T-helper 22 cell (primary cell): ENCODE data around the gene PLCB4.

Experiments
- DNase-seq: peaks from one replicate; pipeline ENCODE4 v3.0.0-alpha.2; 2020; ENCODE audit warnings: low read depth

The PLCB4 gene

DNA sequence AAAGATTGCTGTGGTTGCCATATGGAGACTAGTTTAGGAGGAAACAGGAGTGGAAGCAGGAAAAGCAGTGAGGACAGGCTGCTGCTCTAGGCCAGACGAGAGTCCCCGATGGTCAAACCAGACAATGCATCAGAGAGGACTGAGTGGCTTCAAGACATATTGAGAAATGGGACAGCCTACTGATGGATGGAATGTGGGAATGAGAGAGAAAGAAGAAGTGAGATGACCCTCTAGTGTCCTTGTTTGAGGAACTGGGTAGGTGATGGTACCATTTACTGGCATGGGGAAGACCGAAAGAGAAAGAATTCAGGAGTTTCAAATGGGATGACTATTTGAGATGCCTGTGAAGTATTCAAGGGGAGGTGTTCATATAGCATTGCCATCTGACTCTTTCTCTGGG is 333.7 kb downstream of the PLCB4 start:
- no peak for DNase-seq

DNA sequence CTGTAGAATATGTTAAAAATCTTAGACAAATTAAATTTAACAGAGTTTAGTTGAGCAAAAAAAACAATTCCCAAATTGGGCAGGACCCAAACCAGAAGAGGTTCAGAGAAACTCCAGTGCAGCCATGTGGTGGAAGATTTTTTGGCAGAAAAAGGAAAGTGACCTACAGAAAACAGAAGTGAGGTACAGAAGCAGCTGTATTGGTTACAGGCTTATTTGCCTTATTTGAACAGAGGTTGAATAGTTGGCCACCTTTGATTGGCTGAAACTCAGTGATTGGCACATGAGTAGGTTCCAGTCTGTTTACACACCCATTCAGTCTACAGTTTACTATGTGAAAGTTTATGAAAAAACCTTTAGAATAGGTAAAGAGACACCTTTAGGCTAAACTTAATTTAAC is 334.6 kb downstream of the PLCB4 start:
- no peak for DNase-seq

DNA sequence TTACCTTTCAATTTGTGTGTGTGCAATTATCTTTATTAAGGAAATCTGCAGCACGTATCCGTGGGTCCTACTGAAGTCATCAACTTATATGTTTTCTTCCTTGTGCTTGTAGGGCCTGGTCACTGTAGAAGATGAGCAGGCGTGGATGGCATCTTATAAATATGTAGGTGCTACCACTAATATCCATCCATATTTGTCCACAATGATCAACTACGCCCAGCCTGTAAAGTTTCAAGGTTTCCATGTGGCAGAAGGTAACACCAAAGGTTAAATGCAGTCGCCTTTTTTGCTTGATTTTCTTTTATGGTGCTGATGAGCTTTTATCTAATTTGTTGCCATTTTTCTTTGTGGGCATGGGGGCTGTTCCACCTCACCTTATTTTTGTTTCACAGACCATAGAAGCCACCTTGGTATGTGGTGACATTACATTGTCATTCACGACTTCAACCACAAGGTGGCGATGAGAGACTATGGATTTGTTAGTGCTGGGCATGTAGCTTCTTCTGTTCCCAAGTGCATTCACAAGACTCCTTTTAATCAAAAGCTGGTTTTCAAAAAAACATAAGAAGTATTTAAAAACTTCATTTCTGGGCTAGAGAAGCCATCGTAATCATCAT is 339.0 kb downstream of the PLCB4 start:
- DNase-seq = no peak

DNA sequence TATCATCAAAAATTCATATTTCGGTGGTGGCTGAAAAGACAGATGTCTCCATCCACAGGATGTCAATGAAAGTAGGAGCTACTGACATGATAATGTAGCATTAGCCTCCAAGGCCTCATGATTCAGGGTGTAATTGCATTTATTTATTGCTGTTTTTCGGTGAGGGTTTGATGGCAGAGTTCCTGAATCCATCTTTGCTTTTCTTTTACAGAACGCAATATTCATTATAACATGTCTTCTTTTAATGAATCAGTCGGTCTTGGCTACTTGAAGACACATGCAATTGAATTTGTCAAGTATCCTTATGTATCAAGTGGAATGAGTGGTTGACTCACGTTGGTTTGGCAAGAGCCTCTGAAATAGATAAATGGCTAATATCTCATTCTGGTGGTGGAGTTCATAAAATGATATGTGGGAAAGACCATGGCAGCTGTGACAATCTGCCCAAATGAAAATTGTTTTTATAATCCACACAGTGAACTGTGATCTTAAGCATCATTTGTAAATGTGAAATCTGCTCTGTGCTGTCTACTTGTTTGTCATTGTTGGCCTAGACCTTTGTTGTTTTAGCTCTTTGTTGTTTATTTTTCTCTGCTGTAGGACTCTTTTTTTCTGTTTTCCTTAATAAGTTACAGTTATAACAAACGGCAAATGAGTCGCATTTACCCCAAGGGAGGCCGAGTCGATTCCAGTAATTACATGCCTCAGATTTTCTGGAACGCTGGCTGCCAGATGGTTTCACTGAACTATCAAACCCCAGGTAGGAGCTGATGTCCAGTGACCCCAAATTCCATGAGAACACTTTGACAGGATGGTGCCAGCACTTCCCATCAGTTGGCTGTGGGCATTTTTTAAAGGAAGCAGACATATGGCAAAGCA is 339.8 kb downstream of the PLCB4 start:
- no peak for DNase-seq

DNA sequence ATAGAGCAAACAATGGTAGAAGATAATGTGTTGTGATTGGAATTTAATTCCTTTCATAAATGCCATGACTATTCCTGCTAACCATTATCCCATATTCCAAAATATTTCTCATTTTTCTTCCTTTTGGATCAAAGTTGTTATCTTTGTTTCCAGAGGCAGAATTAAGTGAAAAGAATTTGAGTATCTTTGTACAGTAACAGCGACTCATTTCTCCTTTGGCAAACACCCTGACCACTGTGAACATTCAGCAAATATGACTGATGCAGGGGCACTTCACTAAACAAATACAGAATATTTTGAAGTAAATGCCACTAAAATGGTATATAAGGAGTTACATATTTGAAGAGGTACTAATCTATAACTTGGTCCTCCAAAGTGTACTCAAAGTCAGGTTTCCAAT is 340.5 kb downstream of the PLCB4 start:
- DNase-seq = no peak

DNA sequence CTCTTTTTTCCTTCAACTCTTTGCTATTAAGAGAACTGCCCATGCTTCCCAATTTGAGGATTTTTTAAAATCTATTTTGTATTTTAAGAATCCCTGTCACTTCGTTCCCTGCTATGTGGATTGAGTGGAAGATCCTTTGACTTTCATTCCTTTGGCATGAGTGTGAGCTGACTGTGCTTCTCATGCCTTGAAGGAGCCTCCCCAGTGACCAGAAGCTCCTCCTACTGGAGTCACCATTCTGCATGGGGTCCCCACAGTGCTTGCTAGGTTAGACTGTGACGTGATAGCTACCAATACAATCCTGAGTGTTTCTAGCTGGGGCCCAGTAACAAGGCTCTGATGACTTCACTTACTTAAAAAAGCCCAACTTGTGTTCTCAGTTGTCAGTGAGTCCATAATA is 341.1 kb downstream of the PLCB4 start:
- DNase-seq = no peak

DNA sequence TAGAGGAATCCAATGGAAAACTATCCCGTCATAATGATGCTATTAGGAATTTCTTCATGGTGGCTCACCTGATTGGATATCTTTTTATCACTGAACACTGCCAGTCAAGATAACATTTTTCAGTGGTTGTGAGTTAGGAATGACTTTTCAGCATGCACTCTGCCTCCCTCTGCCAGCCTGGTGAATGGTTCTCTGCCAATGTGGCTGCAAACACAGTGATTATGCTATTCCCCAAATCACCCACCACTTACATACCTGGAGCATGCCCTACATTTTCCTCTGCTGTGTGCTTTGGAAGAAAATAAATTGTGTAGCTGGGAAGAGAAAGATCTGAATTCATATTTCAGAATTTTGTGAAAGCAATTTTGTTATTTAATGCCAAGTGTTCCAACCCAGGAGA is 342.9 kb downstream of the PLCB4 start:
- DNase-seq = no peak

DNA sequence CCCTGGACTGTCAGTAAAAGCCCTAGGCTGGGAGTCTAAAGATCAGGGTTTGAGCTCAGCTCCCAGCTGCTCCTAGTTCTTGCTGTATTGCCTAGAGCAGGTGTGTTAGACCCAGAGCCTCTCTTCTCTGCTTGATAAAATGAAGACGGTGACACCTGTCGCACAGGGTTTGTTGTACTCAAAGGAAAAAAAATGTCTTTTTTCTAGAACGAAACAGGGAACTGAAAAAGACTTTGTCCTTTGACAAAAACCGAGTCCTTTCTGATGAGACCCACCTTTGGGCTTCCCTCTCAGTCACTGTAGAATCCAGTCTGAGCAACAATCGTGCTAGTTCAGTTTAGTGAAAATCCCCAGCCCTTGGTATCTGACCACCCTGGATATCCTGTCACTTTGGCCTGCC is 343.4 kb downstream of the PLCB4 start:
- DNase-seq = no peak

DNA sequence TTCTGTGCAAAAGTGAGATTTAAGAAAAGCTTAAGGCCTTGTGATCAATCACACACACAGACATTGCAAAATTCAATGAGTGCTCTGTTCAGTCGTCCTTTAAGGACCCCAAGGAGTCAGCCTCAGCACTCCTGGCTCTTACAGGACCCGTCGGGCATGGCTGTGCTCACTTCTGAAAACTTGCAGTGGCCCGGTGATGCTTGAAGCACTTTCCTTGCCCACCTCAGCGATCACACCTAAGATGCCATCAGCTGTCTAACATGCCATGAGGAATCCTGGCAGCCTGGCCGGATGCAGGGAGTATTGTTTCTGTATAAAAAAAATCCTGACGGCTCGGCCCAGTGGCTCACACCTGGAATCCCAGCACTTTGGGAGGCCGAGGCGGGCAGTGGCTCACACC is 344.1 kb downstream of the PLCB4 start:
- no peak for DNase-seq

DNA sequence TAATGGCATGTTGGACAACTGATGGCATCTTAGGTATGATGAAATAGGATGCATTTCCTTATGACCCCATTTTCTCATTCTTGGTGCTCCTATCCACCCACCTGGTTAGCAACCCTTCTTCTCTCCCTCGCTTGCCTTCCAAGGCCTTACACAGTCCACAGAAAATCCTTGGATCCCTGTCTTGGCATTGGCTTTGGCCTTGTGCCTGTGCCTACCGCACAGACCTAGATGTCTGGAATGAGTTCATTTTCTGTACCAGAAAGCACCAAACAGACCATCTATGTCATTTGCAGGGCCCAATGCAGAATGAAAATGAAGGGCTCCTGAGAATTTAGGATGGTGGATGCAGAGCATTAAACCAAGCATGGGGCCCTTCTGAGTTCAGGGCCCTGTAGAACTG is 346.5 kb downstream of the PLCB4 start:
- DNase-seq = no peak

DNA sequence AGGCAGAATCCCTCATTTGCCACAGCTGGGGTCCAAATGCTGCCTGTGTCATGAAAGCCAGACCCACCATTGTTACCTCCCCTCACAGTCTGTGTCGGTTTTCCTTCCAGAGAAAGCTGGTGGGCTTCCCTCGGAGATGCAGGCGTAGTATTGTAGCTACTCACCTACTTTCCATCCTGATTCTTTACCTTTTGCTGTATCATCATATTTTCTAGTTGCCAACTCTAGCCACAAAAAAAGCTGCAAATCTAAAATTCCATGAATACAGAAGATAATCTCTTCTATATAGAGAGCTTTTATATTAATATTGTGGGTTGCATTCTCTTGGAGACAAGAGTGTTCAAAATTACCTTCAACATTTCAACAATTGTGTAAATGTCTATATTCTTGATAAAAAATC is 347.5 kb downstream of the PLCB4 start:
- no peak for DNase-seq

DNA sequence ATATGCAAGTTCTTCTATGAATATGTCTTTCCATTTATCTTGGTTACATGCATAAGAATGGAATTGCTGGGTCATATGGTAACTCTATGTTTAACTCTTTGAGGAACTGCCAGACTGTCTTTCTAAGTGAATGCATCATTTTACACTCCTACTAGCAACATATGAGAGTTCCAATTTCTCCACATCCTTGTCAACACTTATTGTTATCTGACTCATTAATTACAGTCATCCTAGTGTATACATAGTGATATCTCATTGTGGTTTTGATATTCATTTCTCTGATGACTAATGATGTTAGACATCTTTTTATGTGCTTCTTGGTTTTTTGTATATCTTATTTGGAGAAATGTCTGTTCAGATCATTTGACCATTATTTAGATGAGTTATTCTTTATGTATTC is 348.8 kb downstream of the PLCB4 start:
- DNase-seq = no peak

DNA sequence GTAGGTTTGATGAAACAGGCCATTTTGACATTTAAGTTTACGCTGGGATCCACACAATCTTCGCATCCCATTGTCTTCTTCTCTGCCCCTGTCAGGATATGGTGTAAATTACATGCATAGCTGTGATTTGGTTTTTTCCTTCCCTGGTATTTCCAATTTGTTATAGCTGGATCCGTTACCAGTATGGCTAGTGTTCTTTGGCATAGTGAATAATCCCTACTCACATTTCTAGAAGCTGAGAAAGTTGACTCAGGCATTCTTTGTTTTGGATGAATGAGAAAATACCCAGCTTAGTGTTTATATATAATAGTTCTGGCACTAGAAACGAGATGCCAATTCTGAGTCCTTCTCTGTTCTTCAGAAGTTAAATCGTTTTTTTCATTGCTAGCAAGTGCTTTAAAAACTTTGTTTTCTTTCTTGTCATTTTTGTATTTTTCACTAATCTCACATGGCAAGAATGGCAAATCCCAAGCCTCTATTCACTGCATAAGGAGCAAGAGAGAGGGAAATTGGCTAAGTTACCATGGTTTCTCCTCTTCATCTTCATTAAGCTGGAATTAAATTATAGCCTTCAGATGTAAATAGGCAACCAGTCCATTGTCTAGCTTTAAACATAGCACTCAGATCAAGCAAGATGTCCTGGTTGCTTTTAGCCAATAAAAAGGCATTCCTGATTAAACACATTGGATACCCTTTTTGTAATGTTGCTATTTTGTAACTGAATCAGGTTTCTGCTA is 353.6 kb downstream of the PLCB4 start:
- DNase-seq = no peak

DNA sequence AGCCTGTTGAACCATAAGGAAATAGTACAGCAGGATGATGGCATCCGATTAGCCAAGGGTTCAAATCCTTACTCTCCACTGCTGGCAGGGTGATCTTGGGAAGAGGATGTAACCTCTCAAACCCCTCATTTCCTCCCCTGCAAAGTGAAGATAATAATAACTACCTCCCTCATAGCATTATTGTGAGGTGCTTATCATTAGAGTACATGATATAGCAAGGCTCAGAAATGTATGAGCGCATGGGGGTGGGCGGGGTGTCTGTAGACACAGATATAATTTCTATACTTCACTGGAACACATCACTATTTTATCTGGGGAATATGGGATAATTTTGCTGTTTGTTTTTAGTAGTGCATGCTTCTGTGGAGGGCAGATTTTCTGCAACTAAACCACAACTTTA is 355.7 kb downstream of the PLCB4 start:
- DNase-seq = no peak

DNA sequence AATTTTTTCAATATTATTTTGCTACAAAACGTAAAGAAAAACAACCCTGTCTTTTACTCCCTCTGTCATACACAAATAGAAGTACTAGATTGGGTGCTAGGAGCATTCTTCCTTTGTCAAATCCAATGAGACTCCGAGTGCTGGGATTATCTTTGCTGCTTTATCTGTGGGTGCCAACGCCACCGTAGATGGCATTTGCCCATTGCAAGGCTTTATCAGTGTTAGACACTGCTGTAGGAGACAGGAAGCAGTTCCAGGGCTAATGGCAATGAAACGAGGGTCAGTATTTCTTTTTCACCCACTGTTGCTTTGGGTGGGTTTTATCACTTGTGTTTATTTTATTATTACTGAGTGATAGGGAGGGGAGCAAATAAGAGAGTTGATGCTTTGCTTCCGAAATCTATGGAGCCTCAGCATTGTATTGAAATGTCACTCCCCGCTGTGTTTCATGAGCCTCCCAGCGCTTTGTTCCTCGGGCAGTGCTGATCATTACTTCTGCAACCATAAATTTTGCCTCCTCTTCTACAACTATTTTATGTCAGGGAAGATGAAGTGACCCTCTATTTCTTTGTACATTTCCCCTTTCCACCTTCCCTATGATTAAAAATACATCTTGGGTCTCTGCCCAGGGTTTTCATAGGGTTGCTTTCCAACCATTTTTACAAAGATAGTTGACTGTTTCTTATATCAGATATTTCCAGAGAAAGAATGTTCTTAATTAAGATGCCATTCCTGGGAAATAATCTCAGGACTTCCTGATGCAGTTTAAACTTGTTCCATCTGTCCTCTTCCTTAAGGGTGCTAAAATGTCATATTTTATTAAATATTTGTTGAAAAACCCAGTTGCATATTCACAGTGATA is 358.8 kb downstream of the PLCB4 start:
- no peak for DNase-seq

DNA sequence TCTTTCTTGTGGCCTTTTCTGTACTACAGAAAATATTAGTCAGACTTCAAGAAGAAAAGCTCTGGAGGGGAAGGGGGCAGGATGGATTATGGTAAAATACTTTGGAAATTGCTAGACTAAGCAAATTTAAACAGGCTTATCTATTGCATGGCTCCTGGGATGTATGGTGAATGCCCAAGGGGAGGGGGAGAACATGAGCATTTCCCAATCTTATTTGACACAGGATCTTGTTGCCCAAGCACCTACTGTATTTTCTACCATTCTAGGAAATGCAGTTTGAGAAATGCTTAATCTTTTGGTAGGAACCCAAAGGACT is 359.4 kb downstream of the PLCB4 start:
- no peak for DNase-seq

DNA sequence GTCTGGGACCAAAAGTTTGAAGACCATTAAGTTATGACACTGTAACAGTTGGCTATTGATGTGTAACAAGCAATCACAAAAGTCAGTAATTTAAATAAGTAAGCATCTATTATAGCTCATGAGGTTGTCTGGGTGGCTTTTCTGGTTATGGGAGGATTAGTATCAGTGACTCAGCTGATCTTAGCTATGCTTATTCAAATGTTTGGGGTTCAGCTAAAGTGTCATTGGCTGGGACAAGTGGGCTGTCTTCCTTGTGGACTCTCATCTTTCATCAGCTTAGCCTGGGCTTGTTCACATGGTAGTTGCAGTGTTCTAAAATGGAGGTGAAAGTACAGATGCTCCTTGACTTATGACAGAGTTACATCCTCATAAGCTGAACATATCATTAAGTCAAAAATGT is 370.9 kb downstream of the PLCB4 start:
- DNase-seq = no peak

DNA sequence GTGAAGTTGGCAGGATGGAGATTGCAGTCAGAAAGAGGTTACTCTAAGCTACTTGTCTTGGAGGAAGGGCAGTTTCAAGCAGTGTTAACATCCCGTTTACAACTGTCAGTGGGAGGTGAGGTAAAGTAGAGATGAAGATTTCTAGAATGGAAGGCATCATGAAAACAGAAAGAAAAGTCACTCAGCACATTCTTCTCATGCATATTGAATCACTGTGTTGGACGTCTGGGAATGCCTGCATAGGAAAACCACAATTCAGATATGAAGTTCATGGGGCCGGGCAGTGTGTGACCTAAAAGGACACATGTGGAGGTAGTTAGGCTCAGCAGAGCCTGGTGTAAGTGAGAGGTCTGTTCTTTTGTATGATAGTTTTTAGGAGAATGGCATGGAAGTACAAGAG is 372.0 kb downstream of the PLCB4 start:
- no peak for DNase-seq

DNA sequence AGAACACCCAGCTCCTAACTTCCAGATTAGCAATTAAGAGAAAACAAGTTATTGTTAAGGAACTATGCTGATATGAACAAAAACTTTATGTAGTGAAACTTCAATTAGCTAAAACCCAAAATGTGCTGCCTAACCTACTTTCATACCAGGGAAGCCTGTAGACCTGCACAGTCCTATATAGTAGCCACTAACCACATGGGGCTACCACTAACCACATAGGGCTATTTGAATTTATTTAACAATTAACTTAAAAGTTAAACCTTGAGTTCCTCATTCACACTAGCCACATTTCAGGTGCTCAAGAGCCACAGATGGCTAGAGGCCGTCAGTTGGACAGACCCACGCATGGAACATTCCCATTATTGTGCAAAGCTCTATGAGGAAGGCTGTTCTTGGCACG is 373.1 kb downstream of the PLCB4 start:
- no peak for DNase-seq

DNA sequence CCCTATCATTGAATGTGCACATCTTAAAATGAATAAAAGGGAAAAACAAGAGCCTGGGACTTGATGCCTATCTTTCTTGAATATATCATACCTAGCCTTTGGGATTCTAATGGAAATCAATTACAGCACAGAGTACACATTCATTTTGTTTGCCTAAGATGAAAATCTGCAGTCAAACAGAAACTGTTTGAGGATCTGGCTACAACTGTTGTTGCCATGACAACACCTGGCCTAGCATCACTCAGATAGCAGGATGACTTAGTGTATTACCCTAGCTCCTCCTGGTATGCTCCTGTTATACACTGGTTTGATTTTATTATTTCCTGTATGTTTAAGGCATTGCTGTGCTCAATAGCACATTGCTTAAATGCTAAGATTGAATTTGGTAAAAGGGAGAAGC is 374.0 kb downstream of the PLCB4 start:
- DNase-seq = no peak

DNA sequence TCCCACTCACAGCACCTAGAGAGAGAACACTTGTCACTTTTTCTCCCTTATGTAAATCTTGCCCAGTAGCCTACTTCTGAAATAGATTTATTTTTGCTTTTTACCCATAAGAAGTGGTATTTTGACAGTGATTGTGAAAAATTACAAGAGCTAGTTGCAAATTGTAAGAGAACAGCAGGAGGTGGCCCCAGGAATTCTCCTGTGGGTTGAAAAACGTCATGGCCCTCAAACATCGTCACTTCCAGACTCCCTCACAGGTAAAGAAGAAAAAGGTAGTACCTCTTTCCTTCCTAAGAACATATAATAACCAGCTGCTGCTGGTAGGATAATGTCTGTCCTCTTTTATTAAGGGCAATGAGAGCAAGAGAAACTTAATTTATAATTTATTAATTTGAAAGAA is 376.0 kb downstream of the PLCB4 start:
- no peak for DNase-seq

DNA sequence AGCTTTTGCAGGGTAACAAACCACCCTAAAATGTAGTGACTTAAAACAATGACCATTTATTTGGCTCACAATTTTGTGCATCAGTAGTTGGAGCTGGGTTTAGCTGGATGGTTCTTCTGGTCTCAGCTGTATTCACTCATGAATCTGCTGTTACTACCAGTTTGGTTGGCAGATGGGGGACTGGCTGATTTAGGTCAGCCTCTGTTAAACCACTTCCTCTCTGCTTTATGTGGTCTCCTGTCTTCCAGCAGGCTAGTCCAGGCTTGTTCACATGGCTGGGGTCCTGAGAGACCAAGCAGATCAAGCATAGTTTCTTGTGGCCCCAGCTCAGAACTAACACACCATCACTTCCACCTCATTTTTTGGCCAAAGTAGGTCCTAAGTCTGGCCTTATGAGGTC is 378.3 kb downstream of the PLCB4 start:
- no peak for DNase-seq
